Chondrocyte (in vitro differentiated cells): ENCODE results near the gene RDH13. TPM values are rescaled to one million over a fixed set of nuclear protein-coding genes. Genes with fewer than 3 reads are reported as not detected.

Experiments used
- DNase-seq: peaks from one replicate; pipeline ENCODE4 v3.0.0; 2021; ENCODE audit warnings: mixed read lengths, low spot score
- H3K27ac Mint-ChIP-seq: one replicate; pipeline ENCODE4 v1.8.0; 2021; ENCODE audit warnings: mild to moderate bottlenecking, moderate library complexity, mixed read lengths; ENCODE audit not compliant: unreplicated experiment
- H3K27me3 Mint-ChIP-seq: 2 replicates; pipeline ENCODE4 v1.8.0; 2021; ENCODE audit warnings: low read depth, mixed read lengths
- H3K36me3 Mint-ChIP-seq: 2 replicates; pipeline ENCODE4 v1.8.0; 2021; ENCODE audit warnings: low read depth, mixed read lengths
- H3K4me1 Mint-ChIP-seq: 2 replicates; pipeline ENCODE4 v1.8.0; 2021; ENCODE audit warnings: low read depth, mild to moderate bottlenecking, mixed read lengths
- H3K4me3 Mint-ChIP-seq: one replicate; pipeline ENCODE4 v1.8.0; 2021; ENCODE audit warnings: mild to moderate bottlenecking, moderate library complexity, mixed read lengths; ENCODE audit not compliant: unreplicated experiment
- H3K9me3 Mint-ChIP-seq: 2 replicates; pipeline ENCODE4 v1.8.0; 2021; ENCODE audit warnings: low read depth, mixed read lengths
- total RNA-seq: library from RNA; stranded (reverse); gene quantifications from 3 replicates; pipeline ENCODE4 v1.2.1, GENCODE V29; 2021
- TF ChIP-seq, protein P1 (sequence below): fragments of 200-600 bp; sonication (generic); IDR thresholded peaks from 2 replicates; pipeline ENCODE4 v1.5.0; 2021; ENCODE audit warnings: antibody characterized with exemption, mild to moderate bottlenecking, moderate library complexity

Gene RDH13
- total RNA-seq, 1 donor from 2014 or later, result 9.7 TPM

DNA sequence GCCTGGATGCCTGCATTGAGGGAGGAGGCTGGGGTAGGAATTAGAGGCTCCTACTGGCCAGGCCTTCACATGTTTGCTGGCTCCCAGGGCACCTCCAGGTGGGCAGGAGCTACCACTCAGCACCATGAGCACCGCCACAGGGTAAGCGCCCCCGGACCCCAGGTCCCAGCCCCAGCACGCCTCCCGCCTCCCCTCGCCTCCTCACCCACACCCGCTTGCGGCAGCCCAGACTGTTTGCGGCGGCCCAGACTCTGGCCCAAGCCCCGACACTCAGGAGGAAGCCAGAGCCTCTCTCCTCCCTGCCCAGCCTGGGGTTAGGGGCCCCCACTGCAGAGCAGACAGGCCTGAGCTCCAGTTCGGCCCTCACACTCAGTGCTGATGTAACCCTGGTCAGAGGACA is 13.4 kb upstream of the RDH13 start:
- TF ChIP-seq, protein P1, sequence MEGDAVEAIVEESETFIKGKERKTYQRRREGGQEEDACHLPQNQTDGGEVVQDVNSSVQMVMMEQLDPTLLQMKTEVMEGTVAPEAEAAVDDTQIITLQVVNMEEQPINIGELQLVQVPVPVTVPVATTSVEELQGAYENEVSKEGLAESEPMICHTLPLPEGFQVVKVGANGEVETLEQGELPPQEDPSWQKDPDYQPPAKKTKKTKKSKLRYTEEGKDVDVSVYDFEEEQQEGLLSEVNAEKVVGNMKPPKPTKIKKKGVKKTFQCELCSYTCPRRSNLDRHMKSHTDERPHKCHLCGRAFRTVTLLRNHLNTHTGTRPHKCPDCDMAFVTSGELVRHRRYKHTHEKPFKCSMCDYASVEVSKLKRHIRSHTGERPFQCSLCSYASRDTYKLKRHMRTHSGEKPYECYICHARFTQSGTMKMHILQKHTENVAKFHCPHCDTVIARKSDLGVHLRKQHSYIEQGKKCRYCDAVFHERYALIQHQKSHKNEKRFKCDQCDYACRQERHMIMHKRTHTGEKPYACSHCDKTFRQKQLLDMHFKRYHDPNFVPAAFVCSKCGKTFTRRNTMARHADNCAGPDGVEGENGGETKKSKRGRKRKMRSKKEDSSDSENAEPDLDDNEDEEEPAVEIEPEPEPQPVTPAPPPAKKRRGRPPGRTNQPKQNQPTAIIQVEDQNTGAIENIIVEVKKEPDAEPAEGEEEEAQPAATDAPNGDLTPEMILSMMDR, result no peak

DNA sequence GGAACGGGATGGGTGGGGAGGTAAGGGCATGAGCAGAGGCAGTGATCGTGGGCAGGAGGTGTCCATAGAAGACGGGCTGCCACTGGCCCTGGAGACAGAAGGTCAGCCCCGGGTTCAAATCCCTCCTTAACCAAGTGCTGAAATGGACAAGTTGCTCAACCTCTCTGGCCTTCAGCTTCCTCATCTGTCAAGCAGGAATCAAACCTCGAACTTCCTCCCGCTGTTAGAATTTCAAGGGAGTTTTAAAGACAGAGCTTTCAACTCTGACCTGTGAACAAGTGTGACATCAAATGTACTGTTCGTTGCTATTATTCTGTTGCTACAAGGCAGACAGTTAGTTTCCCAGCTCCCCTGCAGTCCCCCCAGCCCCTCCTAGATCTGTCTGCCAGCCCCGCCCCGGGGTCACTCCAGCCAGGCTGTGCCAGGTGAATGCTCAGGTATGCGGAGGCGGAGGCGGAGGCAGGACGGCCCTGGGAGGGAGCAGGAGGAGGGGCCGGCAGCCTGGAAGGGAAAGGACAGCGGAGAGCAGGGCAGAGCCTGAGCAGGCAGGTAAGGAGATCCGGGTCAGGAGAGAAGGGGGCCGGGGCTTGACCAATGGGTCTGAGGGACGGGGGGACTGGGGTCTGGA is 12.5 kb upstream of the RDH13 start, which contains the start of gene EPS8L1:
TSS of gene EPS8L1 (plus strand) at position 499 of the 628 bp plus-strand sequence. CDS start 576 bp downstream, outside the sequence.
- H3K9me3 Mint-ChIP-seq, result no peaks in the 10 kb centered on the region
- no peak for DNase-seq
- H3K4me3 Mint-ChIP-seq, result no peak within 1 kb of the TSS
- peaks cover 37% of the 10 kb centered on the region for H3K27me3 Mint-ChIP-seq
- no peaks in the 10 kb centered on the region for H3K36me3 Mint-ChIP-seq
- peaks cover 12% of the 10 kb centered on the region for H3K4me1 Mint-ChIP-seq
- TF ChIP-seq, protein P1, result no peak
- no peak within 1 kb of the TSS for H3K27ac Mint-ChIP-seq

More for the DNA sequence above, 13.4 kb upstream of the RDH13 start:
- no peak for DNase-seq
- no peak overlapping the region for H3K4me3 Mint-ChIP-seq
- H3K27ac Mint-ChIP-seq, result no peak overlapping the region
- no peaks in the 10 kb centered on the region for H3K36me3 Mint-ChIP-seq
- H3K9me3 Mint-ChIP-seq, result no peaks in the 10 kb centered on the region
- peaks cover 17% of the 10 kb centered on the region for H3K4me1 Mint-ChIP-seq
- H3K27me3 Mint-ChIP-seq, result peaks cover 43% of the 10 kb centered on the region

DNA sequence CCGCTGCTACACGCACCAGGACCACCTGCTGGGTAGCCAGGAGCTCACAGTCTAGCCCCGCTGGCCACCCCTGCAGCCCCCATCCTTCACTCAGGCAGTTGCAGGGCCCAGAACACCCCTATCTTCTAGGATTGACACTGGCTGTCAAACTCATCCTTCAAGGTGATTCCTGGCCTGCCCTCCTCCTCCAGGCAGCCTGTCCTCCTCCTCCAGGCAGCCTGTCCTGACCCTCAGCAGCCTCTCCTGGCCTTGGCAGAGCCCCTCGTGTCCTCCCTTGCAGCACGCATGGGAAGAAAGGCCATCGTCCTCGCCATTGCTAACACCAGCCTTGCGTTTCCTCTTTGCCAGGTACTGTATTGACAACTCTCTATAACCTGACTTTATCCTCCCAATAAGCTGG is 9.0 kb upstream of the RDH13 start:
- no peak overlapping the region for H3K27ac Mint-ChIP-seq
- no peak overlapping the region for H3K4me3 Mint-ChIP-seq
- H3K36me3 Mint-ChIP-seq, result no peaks in the 10 kb centered on the region
- no peak for DNase-seq
- peaks cover 20% of the 10 kb centered on the region for H3K27me3 Mint-ChIP-seq
- H3K9me3 Mint-ChIP-seq, result no peaks in the 10 kb centered on the region
- H3K4me1 Mint-ChIP-seq, result peaks cover 14% of the 10 kb centered on the region
- TF ChIP-seq, protein P1, result no peak

DNA sequence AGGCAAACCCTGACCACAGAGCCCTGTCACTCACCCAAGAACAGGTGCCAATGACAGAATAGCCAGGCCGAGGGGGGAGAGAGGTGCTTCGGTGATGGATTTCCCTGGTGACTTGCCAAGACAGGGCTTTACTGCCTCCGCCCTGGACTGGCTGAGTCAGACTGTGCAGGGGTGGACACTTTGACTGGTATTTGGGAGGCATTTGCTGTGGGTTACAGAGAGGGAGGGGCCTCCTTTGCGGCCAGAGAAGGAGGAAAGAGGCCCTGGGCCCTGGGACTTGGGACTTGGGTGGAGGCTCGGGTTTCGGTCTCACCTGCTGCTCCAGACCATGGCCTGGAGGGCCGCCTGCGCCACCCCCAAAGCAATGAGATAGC is 8.2 kb upstream of the RDH13 start:
- Mint-ChIP-seq H3K4me3 (no peak overlapping the region), H3K9me3 (no peaks in the 10 kb centered on the region), H3K4me1 (peaks cover 14% of the 10 kb centered on the region), H3K36me3 (no peaks in the 10 kb centered on the region), H3K27me3 (peaks cover 19% of the 10 kb centered on the region), H3K27ac (no peak overlapping the region)
- TF ChIP-seq, protein P1, result no peak
- DNase-seq, result no peak

DNA sequence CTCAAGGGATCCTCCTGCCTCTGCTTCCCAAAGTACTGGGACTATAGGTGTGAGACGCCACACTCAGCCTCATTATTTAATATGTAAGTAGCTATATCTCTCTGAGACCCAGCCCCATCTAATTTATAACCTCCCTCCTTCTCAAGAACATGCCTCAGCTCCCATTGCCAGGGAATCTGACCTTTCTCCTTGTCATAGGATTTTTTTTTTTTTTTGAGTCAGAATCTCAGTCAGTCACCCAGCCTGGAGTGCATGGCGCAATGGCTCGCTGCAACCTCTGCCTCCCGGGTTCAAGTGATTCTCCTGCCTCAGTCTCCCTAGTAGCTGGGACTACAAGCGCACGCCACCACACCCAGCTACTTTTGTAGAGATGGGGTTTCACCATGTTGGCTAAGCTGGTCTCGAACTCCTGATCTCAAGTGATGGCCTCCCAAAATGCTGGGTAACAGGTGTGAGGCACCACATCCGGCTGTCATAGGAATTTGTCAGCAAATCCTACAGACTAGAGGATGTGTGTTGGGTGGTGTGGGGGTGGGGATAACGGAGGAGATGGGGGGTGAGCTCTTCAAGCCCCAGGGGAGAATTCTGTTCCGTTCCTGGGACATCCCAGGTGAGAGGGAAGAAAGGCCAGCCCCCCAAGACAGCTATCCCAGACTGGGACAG is 7.6 kb upstream of the RDH13 start:
- TF ChIP-seq, protein P1, result no peak
- H3K4me1 Mint-ChIP-seq, result peaks cover 14% of the 10 kb centered on the region

More for the DNA sequence above, 7.6 kb upstream of the RDH13 start:
- H3K27me3 Mint-ChIP-seq, result peaks cover 18% of the 10 kb centered on the region
- H3K4me3 Mint-ChIP-seq, result no peak overlapping the region
- no peak overlapping the region for H3K27ac Mint-ChIP-seq
- DNase-seq, result no peak
- no peaks in the 10 kb centered on the region for H3K9me3 Mint-ChIP-seq
- no peaks in the 10 kb centered on the region for H3K36me3 Mint-ChIP-seq
